DOHH2 (cell line): ENCODE data around the gene MIX23.
A peak's percentile ranks its signal among the peaks of the same experiment; 100 is the strongest.

Experiments used
- H3F3A ChIP-seq: fragments of 200-600 bp; sonication (generic), shearing (Covaris generic); 2 replicates; pipeline ENCODE4 v1.6.0; 2016; ENCODE audit warnings: antibody characterized with exemption, mild to moderate bottlenecking; ENCODE audit not compliant: control insufficient read depth, insufficient read depth
- H3K27ac ChIP-seq: fragments of 200-600 bp; sonication (generic); 2 replicates; pipeline ENCODE4 v1.5.1; 2014; ENCODE audit warnings: low read depth, mild to moderate bottlenecking, low read length, moderate library complexity
- H3K27me3 ChIP-seq: fragments of 200-600 bp; sonication (generic); 2 replicates; pipeline ENCODE4 v1.6.1; 2014; ENCODE audit warnings: mild to moderate bottlenecking, low read length, mixed read lengths; ENCODE audit not compliant: control insufficient read depth
- H3K36me3 ChIP-seq: fragments of 200-600 bp; sonication (generic); 2 replicates; pipeline ENCODE4 v1.6.1; 2014; ENCODE audit warnings: mild to moderate bottlenecking, low read length, moderate library complexity, mixed read lengths; ENCODE audit not compliant: control insufficient read depth
- H3K4me1 ChIP-seq: fragments of 200-600 bp; sonication (generic); 2 replicates; pipeline ENCODE4 v1.6.1; 2014; ENCODE audit warnings: mild to moderate bottlenecking, low read length, mixed read lengths; ENCODE audit not compliant: control insufficient read depth
- H3K4me2 ChIP-seq: fragments of 200-600 bp; sonication (generic); 2 replicates; pipeline ENCODE4 v1.6.0; 2014; ENCODE audit warnings: mild to moderate bottlenecking, low read length, moderate library complexity
- H3K4me3 ChIP-seq: fragments of 200-600 bp; sonication (generic); 2 replicates; pipeline ENCODE4 v1.5.1; 2014; ENCODE audit warnings: mild to moderate bottlenecking, low read length, mixed read lengths
- H3K79me2 ChIP-seq: fragments of 200-600 bp; sonication (generic); 2 replicates; pipeline ENCODE4 v1.6.1; 2014; ENCODE audit warnings: mild to moderate bottlenecking, low read length, mixed read lengths; ENCODE audit not compliant: control insufficient read depth
- H3K9me2 ChIP-seq: fragments of 200-600 bp; sonication (generic); replicated peaks from 2 replicates; pipeline ENCODE4 v1.6.1; 2014; ENCODE audit warnings: mild to moderate bottlenecking, low read length, mixed read lengths; ENCODE audit not compliant: control insufficient read depth
- H3K9me3 ChIP-seq: fragments of 200-600 bp; sonication (generic); 2 replicates; pipeline ENCODE4 v1.6.1; 2014; ENCODE audit warnings: antibody characterized with exemption, low read length, mixed read lengths; ENCODE audit not compliant: control insufficient read depth, insufficient read depth
- H4K20me1 ChIP-seq: fragments of 200-600 bp; sonication (generic); 2 replicates; pipeline ENCODE4 v1.6.0; 2014; ENCODE audit warnings: low read depth, mild to moderate bottlenecking, antibody characterized with exemption, low read length, moderate library complexity; ENCODE audit not compliant: control insufficient read depth, insufficient read depth
- CTCF ChIP-seq: fragments of 200-600 bp; sonication (generic); IDR thresholded peaks from one replicate; pipeline ENCODE4 v1.5.1; 2014; ENCODE audit warnings: antibody characterized with exemption, mild to moderate bottlenecking, low read depth, low read length; ENCODE audit not compliant: poor library complexity, severe bottlenecking
- EZH2phosphoT487 ChIP-seq: fragments of 200-600 bp; sonication (generic); IDR thresholded peaks from 2 replicates; pipeline ENCODE4 v1.6.1; 2017; ENCODE audit warnings: borderline replicate concordance, mild to moderate bottlenecking, antibody characterized with exemption, low read length, moderate library complexity, mixed read lengths

MIX23 gene

GRCh38 chr3:122382888-122383666 lies at the start of gene MIX23:
Gene MIX23, minus strand, starts transcription at chr3:122383231. Its CDS starts 7 bp downstream, at chr3:122383224.
- H3K27me3 ChIP-seq: no peaks in the 10 kb centered on the region
- 0 out of 2 replicates have a peak, but pooled peaks cover 2% of the 10 kb centered on the region for H4K20me1 ChIP-seq
- no peaks in the 10 kb centered on the region for H3K9me2 ChIP-seq
- H3K79me2 ChIP-seq: peaks cover 97% of the 10 kb centered on the region
- no peak for TF ChIP-seq CTCF
- TF ChIP-seq EZH2phosphoT487: no peak
- peaks cover 62% of the 10 kb centered on the region for H3K4me1 ChIP-seq
- peak within 1 kb of the TSS; percentile 76 for H3K4me3 ChIP-seq
- H3K9me3 ChIP-seq: no peaks in the 10 kb centered on the region
- H3K36me3 ChIP-seq: peaks cover 61% of the 10 kb centered on the region
- H3K4me2 ChIP-seq: peak within 1 kb of the TSS; percentile 99
- H3K27ac ChIP-seq: peak within 1 kb of the TSS; percentile 70
- H3F3A ChIP-seq: no peaks in the 10 kb centered on the region

- H3K9me3 ChIP-seq: no peaks in the 10 kb centered on the region
- no peak overlapping the region for H3K4me3 ChIP-seq
- TF ChIP-seq EZH2phosphoT487: no peak
- TF ChIP-seq CTCF: no peak
Observed at GRCh38 chr3:122430371-122430770, 47.3 kb upstream of the MIX23 start.

GRCh38 chr3:122427857-122428471 lies 44.9 kb upstream of the MIX23 start:
- Histone ChIP-seq H3K9me3 (no peaks in the 10 kb centered on the region), H3K79me2 (no peaks in the 10 kb centered on the region; the same call in 1 of the 2 replicates), H3K9me2 (no peaks in the 10 kb centered on the region), H3K36me3 (peaks cover 70% of the 10 kb centered on the region), H3K27ac (no peak overlapping the region), H3F3A (no peaks in the 10 kb centered on the region; the same call in 1 of the 2 replicates), H3K4me1 (no peaks in the 10 kb centered on the region), H3K27me3 (no peaks in the 10 kb centered on the region), H3K4me3 (no peak overlapping the region), H3K4me2 (no peak overlapping the region), H4K20me1 (no peaks in the 10 kb centered on the region)
- no peak for TF ChIP-seq EZH2phosphoT487
- no peak for TF ChIP-seq CTCF

More at GRCh38 chr3:122430371-122430770, 47.3 kb upstream of the MIX23 start:
- Histone ChIP-seq H3F3A (no peaks in the 10 kb centered on the region; the same call in 1 of the 2 replicates), H3K27ac (no peak overlapping the region), H3K9me2 (no peaks in the 10 kb centered on the region), H4K20me1 (no peaks in the 10 kb centered on the region), H3K4me1 (no peaks in the 10 kb centered on the region), H3K36me3 (peaks cover 68% of the 10 kb centered on the region), H3K79me2 (no peaks in the 10 kb centered on the region), H3K4me2 (no peak overlapping the region), H3K27me3 (no peaks in the 10 kb centered on the region)
